Measurements from ENCODE around the gene GJC1.

The GJC1 gene

DNA sequence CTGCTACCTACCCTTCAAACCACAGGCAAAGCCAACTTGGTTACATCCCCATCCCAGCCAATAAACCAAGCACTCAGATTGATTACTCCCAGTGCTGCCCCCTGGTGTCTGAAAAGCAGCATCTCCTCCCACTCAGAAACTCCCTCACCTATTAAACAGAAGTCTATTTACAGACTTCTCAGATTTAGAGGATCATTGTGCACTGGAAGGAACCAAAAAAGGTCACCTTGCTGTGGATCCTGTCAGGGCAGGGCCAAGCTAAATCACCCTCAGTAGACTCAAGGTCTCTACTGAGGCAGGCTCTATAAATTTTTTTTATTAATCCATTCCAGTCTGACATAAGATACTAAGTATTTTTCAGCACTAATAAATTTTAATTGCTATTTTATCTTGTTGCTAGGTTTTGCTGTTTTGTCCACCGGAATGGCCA lies 35.2 kb upstream of the GJC1 start:
- 0 out of 2 replicates have a peak, but pooled peaks cover 8% of the 10 kb centered on the region for H3K36me3 ChIP-seq (ENCODE audit: low read length)
- H3K79me2 ChIP-seq (ENCODE audit: insufficient read depth, low read length), result no peaks in the 10 kb centered on the region
- H3K27ac ChIP-seq (ENCODE audit: low read depth, low read length), result no peak overlapping the region

DNA sequence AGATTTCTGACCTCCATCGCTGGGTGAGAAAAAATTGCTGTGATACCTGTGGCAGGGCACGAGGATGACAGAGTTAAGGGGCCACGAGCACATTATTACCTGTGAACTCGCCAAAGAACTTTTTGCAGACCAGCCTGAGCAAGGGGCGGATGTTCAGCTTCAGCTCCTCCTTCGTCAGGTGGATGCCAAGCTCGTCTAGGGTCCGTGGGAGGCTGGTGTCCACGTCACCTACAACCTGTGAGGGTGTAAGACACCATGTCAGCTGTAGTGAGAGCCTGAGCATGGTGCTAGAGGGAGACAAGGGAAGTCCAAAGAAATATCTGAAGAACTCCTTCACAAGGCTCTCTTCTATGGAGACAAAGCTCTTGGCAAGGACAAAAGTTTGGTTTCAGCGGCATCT lies 34.7 kb upstream of the GJC1 start:
- H3K79me2 ChIP-seq (ENCODE audit: insufficient read depth, low read length), result no peaks in the 10 kb centered on the region
- no peak overlapping the region for H2AFZ ChIP-seq (ENCODE audit: low read depth, low read length, severe bottlenecking)
- no peak overlapping the region for H3K4me3 ChIP-seq (ENCODE audit: insufficient read depth, low read length, poor library complexity, severe bottlenecking)
- no peaks in the 10 kb centered on the region for H3K9me2 ChIP-seq (replicated peaks; ENCODE audit: insufficient read depth, low read length)
- no peak overlapping the region for H3K9ac ChIP-seq (ENCODE audit: low read length)
- TF ChIP-seq CTCF (IDR thresholded peaks at IDR 0.05; ENCODE audit: insufficient read depth, low read length, poor library complexity, severe bottlenecking) (no peak), EZH2phosphoT487 (conservative IDR thresholded peaks at IDR 0.05; ENCODE audit: low read length) (no peak)
- no peaks in the 10 kb centered on the region for H4K20me1 ChIP-seq (ENCODE audit: low read depth, low read length)
- H3K9me3 ChIP-seq (ENCODE audit: insufficient read depth, low read length), result no peaks in the 10 kb centered on the region
- no peaks in the 10 kb centered on the region for H3K27me3 ChIP-seq (ENCODE audit: low read length)
- H3K27ac ChIP-seq (ENCODE audit: low read depth, low read length), result no peak overlapping the region
- peaks cover 7% of the 10 kb centered on the region; the same call in 1 of the 2 replicates for H3F3A ChIP-seq (ENCODE audit: insufficient read depth)
- H3K4me2 ChIP-seq (ENCODE audit: low read depth, low read length, poor library complexity, severe bottlenecking), result no peak overlapping the region
- H3K36me3 ChIP-seq (ENCODE audit: low read length), result peaks cover 8% of the 10 kb centered on the region; the same call in 1 of the 2 replicates

More for the DNA sequence above, 35.2 kb upstream of the GJC1 start:
- Histone ChIP-seq H3K9me3 (ENCODE audit: insufficient read depth, low read length) (no peaks in the 10 kb centered on the region), H3K27me3 (ENCODE audit: low read length) (no peaks in the 10 kb centered on the region), H3K9ac (ENCODE audit: low read length) (no peak overlapping the region), H3K4me2 (ENCODE audit: low read depth, low read length, poor library complexity, severe bottlenecking) (no peak overlapping the region), H3K4me3 (ENCODE audit: insufficient read depth, low read length, poor library complexity, severe bottlenecking) (no peak overlapping the region), H2AFZ (ENCODE audit: low read depth, low read length, severe bottlenecking) (no peak overlapping the region), H4K20me1 (ENCODE audit: low read depth, low read length) (no peaks in the 10 kb centered on the region), H3K9me2 (replicated peaks; ENCODE audit: insufficient read depth, low read length) (no peaks in the 10 kb centered on the region), H3F3A (ENCODE audit: insufficient read depth) (peaks cover 7% of the 10 kb centered on the region; the same call in 1 of the 2 replicates)
- TF ChIP-seq CTCF (IDR thresholded peaks at IDR 0.05; ENCODE audit: insufficient read depth, low read length, poor library complexity, severe bottlenecking), result peak; percentile 85
- no peak for TF ChIP-seq EZH2phosphoT487 (conservative IDR thresholded peaks at IDR 0.05; ENCODE audit: low read length)

DNA sequence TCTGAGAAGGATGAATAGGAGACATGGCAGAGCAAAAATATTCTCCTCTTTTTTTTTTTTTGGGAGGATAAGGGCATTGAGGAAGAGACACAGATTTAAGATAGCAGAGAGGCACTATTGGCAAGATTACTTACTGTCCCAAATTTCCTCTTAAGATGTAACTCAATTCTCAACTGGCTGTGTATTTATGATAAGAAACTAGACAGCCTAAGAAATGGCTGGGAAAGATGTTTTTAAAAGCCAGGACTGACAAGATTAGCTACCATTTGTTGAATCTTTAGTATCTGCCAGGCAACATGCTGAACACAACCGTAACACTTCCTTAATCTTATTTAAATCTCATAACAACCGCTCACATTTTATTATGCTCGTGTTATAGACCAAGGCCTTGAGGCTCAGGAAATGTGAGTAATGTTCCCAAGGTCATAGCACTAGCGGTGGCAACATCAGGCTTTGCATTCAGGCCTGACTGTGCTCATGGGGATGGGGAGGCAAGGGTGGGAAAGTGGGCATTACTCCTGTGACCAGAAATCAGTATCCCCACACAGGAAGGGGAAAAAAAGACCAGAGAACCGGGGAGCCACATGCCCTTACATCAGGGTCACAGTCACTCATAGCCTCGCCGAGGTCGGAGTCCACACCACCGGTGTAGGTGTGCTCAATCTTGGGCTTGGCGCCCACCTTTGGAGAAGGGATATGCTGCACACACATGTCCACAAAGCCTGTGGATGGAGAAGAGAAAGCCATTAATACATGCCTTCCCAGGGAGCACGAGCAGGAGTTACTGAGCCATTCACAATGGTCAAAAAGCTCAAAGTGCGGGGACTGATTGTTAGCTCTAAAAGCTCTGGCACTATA lies 33.2 kb upstream of the GJC1 start:
- Histone ChIP-seq H3K27me3 (ENCODE audit: low read length) (no peaks in the 10 kb centered on the region), H4K20me1 (ENCODE audit: low read depth, low read length) (no peaks in the 10 kb centered on the region), H3K27ac (ENCODE audit: low read depth, low read length) (no peak overlapping the region), H3K9me2 (replicated peaks; ENCODE audit: insufficient read depth, low read length) (no peaks in the 10 kb centered on the region), H3K9ac (ENCODE audit: low read length) (no peak overlapping the region), H3K4me2 (ENCODE audit: low read depth, low read length, poor library complexity, severe bottlenecking) (no peak overlapping the region), H3K4me3 (ENCODE audit: insufficient read depth, low read length, poor library complexity, severe bottlenecking) (no peak overlapping the region), H3F3A (ENCODE audit: insufficient read depth) (peaks cover 7% of the 10 kb centered on the region; the same call in 1 of the 2 replicates), H2AFZ (ENCODE audit: low read depth, low read length, severe bottlenecking) (no peak overlapping the region), H3K9me3 (ENCODE audit: insufficient read depth, low read length) (no peaks in the 10 kb centered on the region), H3K79me2 (ENCODE audit: insufficient read depth, low read length) (no peaks in the 10 kb centered on the region), H3K36me3 (ENCODE audit: low read length) (peaks cover 8% of the 10 kb centered on the region; the same call in 1 of the 2 replicates)
- TF ChIP-seq EZH2phosphoT487 (conservative IDR thresholded peaks at IDR 0.05; ENCODE audit: low read length) (no peak), CTCF (IDR thresholded peaks at IDR 0.05; ENCODE audit: insufficient read depth, low read length, poor library complexity, severe bottlenecking) (no peak)
